Kidney epithelial cell (primary cell): ENCODE results near the gene SURF1. TPM values are rescaled to one million over a fixed set of nuclear protein-coding genes. Genes with fewer than 3 reads are reported as not detected.
"Not testable (repeated sequence)": the region's sequence is repeated elsewhere in the genome, so short reads cannot be mapped to it uniquely, and the experiment has no call there.

Experiments used
- DNase-seq: peaks from one replicate; pipeline ENCODE4 v3.0.0-alpha.2; 2010; ENCODE audit warnings: low read depth
- H3K27me3 ChIP-seq: 2 replicates; pipeline ENCODE4 v1.6.0; 2011; ENCODE audit warnings: low read length; ENCODE audit not compliant: control insufficient read depth, insufficient read depth
- H3K36me3 ChIP-seq: 2 replicates; pipeline ENCODE4 v1.5.1; 2011; ENCODE audit warnings: low read length; ENCODE audit not compliant: control insufficient read depth, insufficient read depth
- H3K4me3 ChIP-seq: 2 replicates; pipeline ENCODE4 v1.5.1; 2011; ENCODE audit warnings: low read depth, mild to moderate bottlenecking, control low read depth, low read length
- total RNA-seq: library from RNA; depleted of rRNA; stranded (reverse); fragments of >200 nt; gene quantifications from 2 replicates; pipeline ENCODE4 v1.2.3, GENCODE V29; 2015
- TF ChIP-seq, protein P1 (sequence below): IDR thresholded peaks from 2 replicates; pipeline ENCODE4 v1.5.1; 2011; ENCODE audit warnings: mild to moderate bottlenecking, moderate library complexity, low read length, control low read depth, inconsistent platforms; ENCODE audit not compliant: insufficient read depth, poor library complexity, severe bottlenecking

The SURF1 gene
- total RNA-seq, 1 donor from 2014 or later, result 39.2 TPM

- peaks cover 45% of the 10 kb centered on the region for H3K27me3 ChIP-seq
- no peak overlapping the region for H3K4me3 ChIP-seq
- H3K36me3 ChIP-seq, result no peaks in the 10 kb centered on the region
- DNase-seq, result no peak
- TF ChIP-seq, protein P1, sequence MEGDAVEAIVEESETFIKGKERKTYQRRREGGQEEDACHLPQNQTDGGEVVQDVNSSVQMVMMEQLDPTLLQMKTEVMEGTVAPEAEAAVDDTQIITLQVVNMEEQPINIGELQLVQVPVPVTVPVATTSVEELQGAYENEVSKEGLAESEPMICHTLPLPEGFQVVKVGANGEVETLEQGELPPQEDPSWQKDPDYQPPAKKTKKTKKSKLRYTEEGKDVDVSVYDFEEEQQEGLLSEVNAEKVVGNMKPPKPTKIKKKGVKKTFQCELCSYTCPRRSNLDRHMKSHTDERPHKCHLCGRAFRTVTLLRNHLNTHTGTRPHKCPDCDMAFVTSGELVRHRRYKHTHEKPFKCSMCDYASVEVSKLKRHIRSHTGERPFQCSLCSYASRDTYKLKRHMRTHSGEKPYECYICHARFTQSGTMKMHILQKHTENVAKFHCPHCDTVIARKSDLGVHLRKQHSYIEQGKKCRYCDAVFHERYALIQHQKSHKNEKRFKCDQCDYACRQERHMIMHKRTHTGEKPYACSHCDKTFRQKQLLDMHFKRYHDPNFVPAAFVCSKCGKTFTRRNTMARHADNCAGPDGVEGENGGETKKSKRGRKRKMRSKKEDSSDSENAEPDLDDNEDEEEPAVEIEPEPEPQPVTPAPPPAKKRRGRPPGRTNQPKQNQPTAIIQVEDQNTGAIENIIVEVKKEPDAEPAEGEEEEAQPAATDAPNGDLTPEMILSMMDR, result no peak
Measured at GRCh38 chr9:133393399-133393798, 37.1 kb upstream of the SURF1 start.

- peaks cover 38% of the 10 kb centered on the region for H3K27me3 ChIP-seq
- H3K36me3 ChIP-seq, H3K4me3 ChIP-seq, DNase-seq: not testable (repeated sequence)
Measured at GRCh38 chr9:133392308-133392707, 36.0 kb upstream of the SURF1 start.

DNA sequence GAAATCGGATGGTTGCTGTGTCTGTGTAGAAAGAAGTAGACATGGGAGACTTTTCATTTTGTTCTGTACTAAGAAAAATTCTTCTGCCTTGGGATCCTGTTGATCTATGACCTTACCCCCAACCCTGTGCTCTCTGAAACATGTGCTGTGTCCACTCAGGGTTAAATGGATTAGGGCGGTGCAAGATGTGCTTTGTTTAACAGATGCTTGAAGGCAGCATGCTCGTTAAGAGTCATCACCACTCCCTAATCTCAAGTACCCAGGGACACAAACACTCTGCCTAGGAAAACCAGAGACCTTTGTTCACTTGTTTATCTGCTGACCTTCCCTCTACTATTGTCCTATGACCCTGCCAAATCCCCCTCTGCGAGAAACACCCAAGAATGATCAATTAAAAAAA, 35.2 kb upstream of the SURF1 start:
- not testable (repeated sequence) for H3K4me3 ChIP-seq, DNase-seq, H3K36me3 ChIP-seq
- peaks cover 31% of the 10 kb centered on the region for H3K27me3 ChIP-seq

GRCh38 chr9:133390713-133391112, 34.4 kb upstream of the SURF1 start:
- DNase-seq, result no peak
- Histone ChIP-seq H3K4me3 (no peak overlapping the region), H3K36me3 (no peaks in the 10 kb centered on the region), H3K27me3 (peaks cover 28% of the 10 kb centered on the region)
- TF ChIP-seq, protein P1, result no peak

DNA sequence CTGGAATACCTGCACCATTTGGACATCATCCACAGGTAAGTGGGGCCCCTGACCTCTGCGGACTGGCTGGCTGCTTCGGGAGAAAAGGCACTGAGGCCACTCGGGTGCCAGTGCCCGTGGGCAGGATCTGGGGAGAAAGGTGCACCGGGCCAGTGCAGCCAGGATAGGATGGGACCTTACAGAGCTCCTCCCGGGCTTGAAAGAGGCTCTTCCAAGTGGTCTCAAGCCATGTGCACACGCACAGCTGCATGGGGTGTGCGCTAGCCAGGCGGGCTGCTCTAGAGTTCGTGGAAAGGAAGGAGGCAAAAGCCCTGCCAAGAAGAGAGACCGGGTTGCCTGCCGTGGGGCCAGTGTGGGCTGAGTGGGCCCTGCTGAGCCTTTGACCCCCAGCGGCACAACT, 33.3 kb upstream of the SURF1 start:
- H3K4me3 ChIP-seq, result no peak overlapping the region

DNA sequence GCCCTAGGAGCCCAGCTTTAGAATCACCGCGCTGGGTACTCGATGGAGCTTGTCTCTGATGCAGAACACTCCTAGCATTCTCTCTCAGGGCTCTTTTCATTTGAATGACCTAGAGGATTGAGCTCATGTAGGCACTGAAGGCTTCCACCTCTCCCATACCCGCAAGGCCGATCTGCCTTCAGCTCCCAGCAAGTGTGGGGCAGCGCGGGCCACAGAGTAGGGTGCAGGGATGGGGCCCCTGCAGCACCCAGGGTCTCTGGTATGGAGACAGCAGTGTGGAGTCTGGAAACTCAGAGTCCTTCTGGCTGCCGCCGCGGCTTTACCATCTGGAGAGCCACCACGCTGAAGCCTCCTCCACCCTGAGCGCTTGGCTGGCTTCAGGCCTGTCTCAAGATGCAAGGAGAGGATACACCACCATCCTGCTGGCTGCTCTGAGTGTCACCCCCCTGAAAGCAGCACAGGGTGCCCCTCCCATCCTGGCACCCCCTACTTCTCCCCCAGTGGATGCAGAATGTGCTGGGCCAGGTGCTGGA, 32.8 kb upstream of the SURF1 start:
- Histone ChIP-seq H3K36me3 (no peaks in the 10 kb centered on the region), H3K4me3 (no peak overlapping the region), H3K27me3 (peaks cover 12% of the 10 kb centered on the region)
- TF ChIP-seq, protein P1, result no peak
- no peak for DNase-seq

More for the DNA sequence above, 33.3 kb upstream of the SURF1 start:
- Histone ChIP-seq H3K27me3 (peaks cover 17% of the 10 kb centered on the region), H3K36me3 (no peaks in the 10 kb centered on the region)
- no peak for DNase-seq
- TF ChIP-seq, protein P1, result no peak

GRCh38 chr9:133387680-133388079, 31.4 kb upstream of the SURF1 start:
- H3K4me3 ChIP-seq, result no peak overlapping the region
- no peak for DNase-seq
- TF ChIP-seq, protein P1, result no peak

More at GRCh38 chr9:133387680-133388079, 31.4 kb upstream of the SURF1 start:
- Histone ChIP-seq H3K36me3 (no peaks in the 10 kb centered on the region), H3K27me3 (peaks cover 4% of the 10 kb centered on the region)
